ENCODE results near the gene SPATA2. TPM values are rescaled to one million over a fixed set of nuclear protein-coding genes. Genes with fewer than 3 reads are reported as not detected.

The SPATA2 gene, protein sequence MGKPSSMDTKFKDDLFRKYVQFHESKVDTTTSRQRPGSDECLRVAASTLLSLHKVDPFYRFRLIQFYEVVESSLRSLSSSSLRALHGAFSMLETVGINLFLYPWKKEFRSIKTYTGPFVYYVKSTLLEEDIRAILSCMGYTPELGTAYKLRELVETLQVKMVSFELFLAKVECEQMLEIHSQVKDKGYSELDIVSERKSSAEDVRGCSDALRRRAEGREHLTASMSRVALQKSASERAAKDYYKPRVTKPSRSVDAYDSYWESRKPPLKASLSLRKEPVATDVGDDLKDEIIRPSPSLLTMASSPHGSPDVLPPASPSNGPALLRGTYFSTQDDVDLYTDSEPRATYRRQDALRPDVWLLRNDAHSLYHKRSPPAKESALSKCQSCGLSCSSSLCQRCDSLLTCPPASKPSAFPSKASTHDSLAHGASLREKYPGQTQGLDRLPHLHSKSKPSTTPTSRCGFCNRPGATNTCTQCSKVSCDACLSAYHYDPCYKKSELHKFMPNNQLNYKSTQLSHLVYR
- 1.1 and 1.3 TPM in 2 replicates for total RNA-seq

GRCh38 chr20:49915380-49916145 lies at the start of gene SPATA2:
SPATA2 (minus strand) TSS chr20:49915529; CDS start chr20:49908490, 7,039 bp downstream.

DNA sequence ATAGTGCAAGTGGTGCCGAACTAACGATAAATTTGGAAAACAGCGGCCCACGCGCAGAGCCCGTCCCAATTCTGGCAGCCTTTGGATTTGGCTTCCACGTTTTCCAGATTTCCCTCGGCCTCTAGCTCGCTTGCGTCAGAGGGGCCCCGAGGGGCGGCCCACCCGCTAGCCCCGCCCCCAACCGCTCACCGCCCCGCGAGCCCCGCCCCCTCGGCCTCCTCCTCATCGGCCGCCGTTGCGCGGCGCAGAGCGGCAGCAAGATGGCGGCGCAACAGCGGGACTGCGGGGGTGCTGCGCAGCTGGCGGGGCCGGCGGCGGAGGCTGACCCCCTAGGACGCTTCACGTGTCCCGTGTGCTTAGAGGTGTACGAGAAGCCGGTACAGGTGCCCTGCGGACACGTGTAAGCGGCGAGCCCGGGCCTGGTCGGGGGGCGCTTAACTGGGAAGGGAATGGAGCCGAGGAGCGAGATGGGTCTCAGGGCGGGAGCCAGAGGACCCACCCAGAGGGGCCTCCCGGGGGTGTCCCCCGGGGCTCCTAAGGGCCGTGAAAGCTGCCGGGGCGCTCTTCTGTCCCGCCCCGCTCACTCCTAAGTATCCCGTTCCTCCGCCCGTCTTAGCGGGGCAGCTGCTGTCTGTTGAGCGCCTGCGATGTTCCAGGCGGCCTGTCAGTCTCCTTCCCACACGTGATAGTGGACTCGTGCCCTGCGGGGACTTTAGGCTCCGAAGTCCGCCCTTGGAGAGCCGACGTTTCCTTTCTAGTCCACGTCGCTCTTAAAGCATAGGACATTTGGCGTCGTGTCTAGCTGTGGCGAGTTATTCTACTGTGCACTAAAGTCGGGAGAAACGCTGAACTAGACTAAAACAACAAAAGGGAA lies 21.1 kb upstream of the SPATA2 start, which contains the start of gene RNF114:
Gene RNF114 (plus strand): TSS at position 245 of the 874 bp plus-strand sequence. CDS start 16 bp downstream, at position 261.

Other genes with a start within 250 kb of the SPATA2 start
- gene B4GALT5, start 201.7 kb downstream of the SPATA2 start, total RNA-seq: 33.8 and 61.9 TPM in 2 replicates
- gene SLC9A8, start 102.7 kb downstream of the SPATA2 start, total RNA-seq: 3.5 and 5.2 TPM in 2 replicates
- 101 and 107 TPM in 2 replicates for gene RNF114, start 20.9 kb upstream of the SPATA2 start, total RNA-seq
- gene SNAI1, start 67.5 kb upstream of the SPATA2 start, total RNA-seq: 0.46 and 1.6 TPM in 2 replicates
- 30.2 and 34.1 TPM in 2 replicates for gene UBE2V1, start 197.6 kb upstream of the SPATA2 start, total RNA-seq
- 15.3 and 31.2 TPM in 2 replicates for gene PEDS1, start 238.2 kb upstream of the SPATA2 start, total RNA-seq